Middle frontal gyrus (tissue), 1 donor: ENCODE measurements around the gene RHOB.
"Not testable (repeated sequence)": the region's sequence is repeated elsewhere in the genome, so short reads cannot be mapped to it uniquely, and the experiment has no call there.

Source experiments
- DNase-seq: peaks from one replicate; pipeline ENCODE4 v3.0.0-alpha.2; 2015; ENCODE audit warnings: low spot score; ENCODE audit errors: extremely low spot score

RHOB gene

DNA sequence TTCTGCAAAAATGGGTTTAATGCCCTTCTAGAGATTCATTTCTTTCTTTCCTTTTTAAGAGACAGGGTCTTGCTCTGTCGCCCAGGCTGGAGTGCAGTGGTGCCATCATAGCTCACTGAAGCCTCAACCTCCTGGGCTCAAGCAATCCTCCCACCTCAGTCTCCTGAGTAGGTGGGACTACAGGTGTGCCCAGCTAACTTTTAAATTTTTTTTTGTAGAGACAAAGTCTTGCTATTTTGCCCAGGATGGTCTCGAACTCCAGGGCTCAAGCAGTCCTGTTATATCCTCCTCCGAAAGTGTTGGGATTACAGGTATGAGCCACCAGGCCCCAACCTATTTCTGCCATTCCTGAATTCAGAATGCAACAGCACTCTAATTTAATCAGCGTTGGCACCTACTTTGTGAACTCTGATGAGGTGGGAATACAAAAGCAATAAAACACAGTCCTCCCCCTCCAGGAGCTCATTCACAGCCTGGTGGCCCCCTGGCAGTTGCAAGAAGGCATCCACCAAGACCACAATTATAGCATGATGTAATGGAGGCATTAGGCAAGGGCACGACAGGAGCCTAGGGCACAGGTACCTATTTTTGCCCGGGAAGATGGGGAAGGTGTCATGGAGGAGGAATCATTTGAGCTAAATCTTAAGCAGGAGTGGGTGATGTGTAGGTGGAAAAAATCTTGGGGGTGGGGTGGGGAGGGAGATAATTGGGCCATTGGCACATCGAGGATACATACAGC lies 5.1 kb downstream of the RHOB start:
- no peak for DNase-seq

DNA sequence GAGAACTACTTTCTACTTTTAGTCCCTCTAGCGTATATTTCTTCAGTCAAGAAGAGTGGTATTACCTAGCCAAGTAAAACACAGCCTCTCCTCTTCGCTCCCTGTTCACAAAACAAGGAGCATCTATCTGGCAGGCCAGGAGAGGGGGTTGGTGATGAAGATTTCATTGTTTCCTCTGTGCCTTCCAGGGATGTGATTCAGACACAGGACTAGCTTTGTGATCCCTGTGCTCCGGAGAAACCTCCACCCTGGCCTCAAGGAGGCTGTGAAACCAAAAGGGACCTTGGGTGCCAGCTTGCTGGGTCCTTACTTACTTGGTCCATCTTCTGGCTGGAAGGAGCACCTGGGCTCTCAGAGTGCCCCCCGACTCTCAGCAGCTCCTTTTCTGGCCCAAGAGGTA lies 5.7 kb downstream of the RHOB start:
- no peak for DNase-seq

DNA sequence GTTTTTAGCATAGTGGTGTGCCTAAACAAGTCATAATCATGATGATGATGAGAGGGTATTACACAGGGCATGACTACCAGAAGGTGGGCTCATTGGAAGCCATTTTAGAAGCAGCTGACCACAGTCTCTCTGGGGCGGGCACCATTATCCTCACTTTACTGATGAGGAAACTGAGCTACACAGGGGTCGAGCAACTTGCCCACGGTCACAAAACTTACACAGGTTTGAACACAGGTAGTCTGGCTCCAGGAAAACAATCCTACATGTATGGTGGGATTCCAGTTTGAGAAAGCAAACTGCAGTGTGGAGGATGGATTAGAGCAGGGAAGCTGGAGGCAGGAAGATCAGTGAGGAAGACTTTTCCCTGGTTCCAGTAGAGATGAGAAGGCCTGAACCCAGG lies 6.2 kb downstream of the RHOB start:
- no peak for DNase-seq

DNA sequence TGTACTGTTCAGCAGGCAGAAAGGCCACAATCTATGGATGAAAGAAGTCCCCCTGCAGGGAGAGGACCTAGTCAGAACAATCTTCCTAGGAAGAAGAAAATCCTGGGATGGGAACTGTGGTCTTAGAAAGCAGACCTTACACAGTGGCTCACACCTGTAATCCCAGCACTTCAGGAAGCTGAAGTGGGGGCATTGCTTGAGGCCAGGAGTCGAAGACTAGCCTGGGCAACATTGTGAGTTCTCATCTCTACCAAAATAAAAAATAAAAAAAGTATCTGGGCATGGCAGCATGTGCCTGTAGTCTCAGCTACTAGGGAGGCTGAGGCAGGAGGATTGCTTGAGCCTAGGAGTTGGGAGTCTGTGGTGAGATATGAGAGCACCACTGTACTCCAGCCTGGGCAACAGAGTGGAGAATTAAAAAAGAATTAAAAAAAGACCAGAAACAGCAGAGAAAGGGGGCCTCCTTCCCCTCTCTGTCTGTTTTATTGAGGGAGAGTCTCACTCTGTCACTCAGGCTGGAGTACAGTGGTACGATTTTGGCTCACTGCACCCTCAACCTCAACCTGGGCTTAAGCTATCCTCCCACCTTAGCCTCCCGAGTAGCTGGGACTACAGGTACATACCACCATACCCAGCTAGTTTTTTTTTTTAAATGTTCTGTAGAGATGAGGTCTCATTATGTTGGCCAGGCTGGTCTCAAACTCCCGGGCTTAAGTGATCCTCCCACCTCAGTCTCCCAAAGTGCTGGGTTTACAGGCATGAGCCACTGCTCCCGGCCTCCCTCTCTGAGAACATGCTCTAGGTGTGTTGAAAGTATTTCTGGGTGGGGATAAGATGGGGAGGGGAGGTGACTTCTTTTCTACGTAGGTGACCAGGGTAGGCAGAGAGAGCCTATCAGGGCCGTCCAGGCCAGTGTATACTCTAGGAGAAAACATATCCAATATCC lies 7.4 kb downstream of the RHOB start:
- DNase-seq = no peak

DNA sequence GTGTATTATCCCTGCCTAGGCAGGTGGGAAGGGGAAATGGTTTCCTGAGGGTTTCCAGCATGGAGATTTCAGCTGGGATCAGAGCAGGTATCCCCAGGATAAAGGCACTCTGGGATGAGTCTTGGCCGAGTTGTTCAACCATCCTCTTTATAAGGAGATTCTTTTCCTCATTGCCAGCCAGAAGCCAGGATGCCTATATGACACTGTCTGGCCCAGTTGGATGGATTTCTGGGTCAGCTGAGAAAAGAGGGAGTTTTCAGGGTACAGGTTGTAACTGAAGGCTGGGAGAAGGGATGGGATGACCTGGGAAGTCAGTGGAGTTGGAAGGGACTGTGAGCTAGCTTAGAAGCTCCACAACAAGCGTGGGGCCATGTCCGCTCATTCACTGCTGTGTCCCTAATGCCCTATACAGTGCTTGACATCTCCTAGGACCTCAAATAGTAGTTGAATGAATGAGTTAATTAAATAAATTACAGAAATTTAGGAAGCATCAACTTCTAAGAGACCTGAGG lies 8.3 kb downstream of the RHOB start:
- DNase-seq = no peak

DNA sequence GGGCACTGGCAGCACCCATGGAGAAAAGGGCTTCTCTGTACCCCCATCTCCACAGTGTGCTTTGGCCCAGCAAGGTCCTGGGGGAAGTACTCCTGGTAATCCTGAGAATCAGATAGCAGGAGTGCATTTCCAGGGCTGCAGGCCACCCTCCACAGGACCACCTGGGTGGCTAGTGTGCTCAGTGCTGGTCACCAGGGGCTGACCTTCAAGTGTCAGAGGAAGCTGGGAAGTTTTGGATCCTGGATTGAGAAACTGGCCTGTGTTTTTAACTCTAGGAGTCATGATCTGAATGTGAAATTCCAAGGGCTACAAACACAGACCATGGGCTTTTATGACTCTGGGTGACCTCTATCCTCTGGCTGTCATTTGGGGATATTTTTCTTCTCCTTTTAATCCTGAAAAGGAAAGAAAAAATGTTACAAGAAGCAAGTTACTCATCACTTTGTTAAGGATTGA lies 9.3 kb downstream of the RHOB start:
- DNase-seq = no peak

DNA sequence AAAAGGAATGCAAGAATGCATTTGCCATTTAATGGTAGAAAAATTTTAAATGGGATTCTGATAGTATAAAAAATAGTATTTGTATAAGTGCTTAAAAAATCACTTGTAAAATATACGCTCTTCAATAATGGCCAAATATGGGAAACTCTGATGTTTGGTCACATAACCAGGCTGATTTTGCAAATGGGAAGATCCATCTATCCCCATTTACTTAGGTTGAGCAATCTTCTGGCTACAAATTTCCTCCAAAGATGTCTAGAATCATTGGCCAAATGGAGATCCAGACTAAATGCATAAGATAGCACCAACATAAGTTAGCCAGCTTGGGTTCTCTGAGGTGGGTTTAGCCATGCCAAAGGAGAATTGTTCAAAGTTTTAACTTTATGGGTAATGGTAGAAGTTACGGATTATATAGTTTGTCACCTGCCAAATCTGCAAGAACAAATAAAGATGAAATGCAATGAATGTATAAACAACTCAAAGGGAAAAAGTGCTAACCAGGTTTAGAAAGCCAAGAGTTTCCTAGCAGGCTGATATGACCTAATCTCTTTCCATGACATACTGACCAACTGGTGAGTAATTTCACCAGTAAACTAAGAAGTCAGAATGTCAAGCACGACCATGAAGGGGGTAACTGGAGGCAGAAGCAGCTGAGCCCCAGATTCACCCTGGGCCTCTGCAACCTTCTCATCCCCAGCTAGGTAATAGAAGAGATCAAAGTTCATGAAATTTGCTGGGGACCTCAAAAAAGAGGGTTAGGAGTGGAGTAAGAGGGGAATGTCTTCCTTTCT lies 10.0 kb downstream of the RHOB start:
- DNase-seq = no peak

DNA sequence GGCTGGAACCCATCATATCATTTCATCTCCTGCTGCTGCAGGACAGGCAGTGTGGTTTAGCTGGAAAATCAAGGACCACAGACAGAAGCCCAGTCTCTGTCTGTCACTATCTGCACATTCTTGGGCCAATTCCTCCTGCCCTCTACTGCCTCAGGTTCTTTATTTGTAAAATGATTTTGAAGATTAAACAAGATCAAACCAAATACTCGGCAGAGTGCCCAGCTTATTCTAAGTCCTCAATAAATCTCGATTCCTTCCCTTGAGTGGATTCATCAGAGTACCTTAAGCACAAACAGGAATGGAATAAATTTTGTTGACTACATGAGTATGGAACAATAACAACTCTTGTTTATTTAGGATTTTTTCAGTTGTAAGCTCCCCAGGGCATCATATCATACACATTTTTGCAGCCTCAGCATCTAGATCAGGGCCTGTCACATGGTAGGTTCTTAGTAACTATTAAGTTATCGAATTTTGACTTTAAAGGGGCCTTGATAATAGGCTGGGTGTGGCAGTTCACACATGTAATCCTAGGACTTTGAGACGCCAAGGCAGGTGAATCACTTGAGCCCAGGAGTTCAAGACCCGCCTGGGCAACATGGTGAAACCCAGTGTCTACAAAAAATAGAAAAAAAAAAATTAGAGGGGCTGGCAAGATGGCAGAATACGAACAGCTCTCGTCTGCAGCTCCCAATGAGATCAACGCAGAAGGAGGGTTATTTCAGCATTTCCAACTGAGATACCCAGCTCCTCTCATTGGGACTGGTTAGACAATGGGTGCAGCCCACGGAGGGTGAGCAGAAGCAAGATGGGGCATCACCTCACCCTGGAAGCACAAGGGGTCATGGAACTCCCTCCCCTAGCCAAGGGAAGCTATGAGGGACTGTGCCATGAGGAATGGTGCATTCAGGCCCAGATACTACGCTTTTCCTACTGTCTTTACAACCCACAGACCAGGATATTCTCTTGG lies 11.1 kb downstream of the RHOB start:
- DNase-seq = no peak

DNA sequence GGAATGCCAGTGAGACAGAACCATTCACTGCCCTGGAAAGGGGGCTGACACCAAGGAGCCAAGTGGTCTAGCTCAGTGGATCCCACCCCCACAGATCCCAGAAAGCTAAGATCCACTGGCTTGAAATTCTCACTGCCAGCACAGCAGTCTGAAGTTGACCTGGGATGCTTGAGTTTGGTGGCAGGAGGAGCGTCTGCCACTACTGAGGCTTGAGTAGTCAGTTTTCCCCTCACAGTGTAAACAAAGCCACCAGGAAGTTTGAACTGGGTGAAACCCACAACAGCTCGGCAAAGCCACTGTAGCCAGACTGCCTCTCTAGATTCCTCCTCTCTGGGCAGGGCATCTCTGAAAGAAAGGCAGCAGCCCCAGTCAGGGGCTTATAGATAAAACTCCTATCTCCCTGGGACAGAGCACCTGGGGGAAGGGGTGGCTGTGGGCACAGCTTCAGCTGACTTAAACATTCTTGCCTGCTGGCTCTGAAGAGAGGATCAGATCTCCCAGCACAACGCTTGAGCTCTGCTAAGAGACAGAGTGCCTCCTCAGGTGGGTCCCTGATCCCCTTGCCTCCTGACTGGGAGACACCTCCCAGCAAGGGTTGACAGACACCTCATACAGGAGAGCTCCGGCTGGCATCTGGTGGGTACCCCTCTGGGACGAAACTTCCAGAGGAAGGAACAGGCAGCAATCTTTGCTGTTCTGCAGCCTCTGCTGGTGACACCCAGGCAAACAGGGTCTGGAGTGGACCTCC lies 12.0 kb downstream of the RHOB start:
- not testable (repeated sequence) for DNase-seq

DNA sequence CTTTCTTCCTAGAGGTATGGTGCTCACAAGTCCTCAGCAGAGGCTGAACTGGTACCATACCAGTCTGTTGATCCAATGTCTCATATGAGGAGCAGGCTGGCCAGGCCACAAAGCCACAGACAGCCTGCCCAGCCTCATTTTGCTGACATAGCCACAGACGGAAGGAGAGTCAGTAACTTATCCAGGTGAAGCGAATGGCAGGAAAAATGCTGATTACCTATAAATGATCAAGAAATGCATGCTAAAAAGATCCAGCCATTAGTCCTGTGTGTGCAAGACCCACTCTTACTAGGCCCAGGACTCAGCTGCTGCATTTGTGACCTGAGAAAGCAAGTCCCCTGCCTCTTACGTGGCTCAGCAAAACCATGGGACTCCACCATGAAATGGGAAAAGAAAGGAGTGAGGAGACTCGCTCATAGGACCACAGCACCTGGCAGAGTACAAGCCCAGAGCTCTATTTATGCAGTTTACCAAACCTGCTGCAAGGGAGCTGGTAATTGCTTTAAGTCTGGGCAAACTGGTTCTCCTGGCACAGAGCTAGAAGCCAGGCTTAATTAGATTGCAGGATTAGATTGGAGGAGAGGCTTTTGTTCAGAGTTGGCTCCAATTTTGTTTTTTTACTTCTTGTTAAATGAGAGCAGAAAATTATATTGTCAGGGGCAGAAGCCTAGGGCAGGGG lies 19.0 kb downstream of the RHOB start:
- no peak for DNase-seq

DNA sequence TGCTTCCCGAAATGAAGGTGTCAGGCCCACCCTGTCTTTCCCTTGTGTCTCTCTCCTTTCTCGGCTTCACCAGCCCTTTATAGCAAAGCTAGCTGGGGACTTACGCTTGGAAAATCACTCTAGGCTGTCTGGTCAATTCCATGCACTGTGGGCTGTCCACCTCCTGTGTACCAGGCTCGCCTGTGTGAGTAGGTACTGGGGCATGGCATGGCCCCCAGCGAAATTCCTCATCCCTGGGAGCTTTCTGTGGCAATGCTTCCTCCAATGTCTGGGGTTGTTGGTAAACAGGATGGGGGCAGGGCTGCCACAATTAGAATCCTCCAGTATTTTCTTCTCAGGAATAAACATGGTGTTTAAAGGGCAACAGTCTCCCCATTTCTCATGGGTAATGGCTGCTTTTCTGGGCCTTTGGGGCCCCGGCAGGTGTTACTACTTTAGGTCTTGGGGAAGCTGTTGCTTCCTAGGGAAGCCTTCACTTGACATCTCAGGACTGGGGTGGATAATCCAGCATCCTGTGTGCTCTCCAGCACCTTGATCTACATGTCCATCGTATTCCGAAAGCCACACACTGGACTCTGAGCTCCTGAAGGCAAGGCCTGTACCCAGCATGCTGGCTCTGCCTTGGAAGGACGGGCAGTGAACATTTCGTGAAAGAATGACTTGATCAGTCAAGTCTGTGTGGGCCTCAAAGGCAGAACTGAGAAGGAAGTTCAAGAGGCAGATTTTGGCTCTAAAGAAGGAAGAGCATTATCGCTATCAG lies 21.1 kb downstream of the RHOB start:
- no peak for DNase-seq

DNA sequence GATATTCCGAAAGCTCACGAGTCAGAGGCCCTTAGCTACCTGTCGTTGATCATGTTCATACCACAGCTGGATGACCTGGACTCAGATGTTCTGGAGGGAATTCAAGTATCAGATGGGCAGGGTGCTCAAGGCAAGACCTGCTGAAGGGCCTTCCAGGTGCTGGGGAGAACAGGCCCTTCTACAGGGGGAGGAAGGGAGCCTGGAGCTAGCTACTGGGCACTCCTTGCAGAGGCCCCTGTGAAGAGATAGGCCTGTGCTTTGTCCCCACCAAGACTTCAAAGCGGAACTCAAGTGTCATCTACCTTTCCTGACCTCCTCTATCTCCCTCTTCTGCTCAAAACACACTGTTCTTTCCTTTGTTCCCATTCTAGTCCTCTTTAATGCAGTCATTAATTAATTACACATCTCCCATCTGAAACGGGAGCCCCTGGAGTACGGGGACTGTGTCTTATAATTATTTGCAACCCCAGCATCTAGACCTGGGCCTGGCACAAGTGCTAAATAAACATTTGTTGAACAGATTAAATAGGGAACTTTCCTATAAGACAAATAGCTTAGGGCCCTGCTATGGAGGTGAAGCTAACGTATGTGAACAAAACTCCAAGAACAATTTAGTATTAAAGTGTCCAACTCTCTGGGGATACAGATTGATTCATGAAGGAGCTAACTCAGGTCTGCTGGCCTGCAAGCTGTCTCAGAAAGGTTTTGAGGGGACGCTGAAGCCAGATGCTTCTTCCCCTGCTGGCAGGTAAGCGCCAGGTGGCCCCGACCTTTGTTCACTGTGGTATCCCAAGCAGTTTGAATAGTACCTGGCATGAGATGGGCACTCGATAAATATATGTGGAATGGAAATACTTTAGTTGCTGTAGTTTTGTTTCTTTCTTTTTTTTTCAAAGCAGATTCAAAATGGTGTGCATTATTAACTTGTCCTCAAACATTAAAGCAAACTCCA lies 22.0 kb downstream of the RHOB start:
- DNase-seq = no peak

DNA sequence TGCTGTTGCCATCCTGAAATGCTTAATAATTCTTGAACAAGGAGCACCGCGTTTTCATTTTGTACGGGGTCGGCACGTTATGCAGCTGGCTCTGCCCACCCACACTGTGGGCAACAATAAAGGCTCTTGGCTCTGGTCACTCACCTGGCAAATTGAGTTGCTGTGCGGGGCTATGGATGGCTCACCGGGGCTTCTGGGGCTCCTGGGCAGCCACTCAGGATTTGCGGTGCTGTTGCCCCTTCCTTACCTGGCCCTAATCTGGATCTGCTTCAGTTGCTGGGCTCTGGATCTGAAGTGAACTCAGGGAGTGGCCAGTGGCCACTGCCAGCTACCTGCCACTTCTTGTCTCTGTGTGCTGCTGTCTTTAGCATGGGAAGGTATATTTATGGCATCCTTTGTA lies 22.7 kb downstream of the RHOB start:
- DNase-seq = no peak

DNA sequence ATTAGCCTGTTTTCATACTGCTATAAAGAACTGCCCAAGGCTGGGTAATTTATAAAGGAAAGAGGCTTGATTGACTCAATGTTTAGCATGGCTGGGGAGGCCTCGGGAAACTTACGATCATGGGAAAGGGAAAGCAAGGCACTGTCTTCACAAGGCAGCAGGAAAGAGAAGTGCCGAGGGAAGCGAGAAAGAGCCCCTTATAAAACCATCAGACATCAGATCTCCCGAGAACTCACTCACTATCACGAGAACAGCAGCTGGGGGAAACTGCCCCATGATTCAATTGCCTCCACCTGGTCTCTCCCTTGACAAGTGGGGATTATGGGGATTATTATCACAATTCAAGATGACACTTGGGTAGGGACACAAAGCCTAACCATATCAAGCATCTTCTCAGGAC lies 23.3 kb downstream of the RHOB start:
- no peak for DNase-seq

DNA sequence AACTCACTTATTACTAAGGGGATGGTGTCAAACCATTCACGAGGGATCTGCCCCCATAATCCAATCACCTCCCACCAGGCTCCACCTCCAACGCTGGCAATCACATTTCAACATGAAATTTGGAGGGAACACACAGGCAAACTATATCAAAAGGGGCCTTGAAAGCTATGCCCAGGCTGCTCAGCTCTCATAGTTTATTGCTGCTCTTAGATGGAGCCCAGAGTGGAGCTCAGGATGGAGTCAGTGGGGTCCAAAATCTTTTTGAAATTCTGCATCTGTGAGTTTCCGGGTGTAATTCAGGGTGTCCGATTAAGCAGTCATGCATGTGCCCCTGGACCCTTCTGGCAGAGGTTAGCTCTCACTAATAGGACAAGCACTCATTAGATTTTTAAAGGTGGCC lies 24.3 kb downstream of the RHOB start:
- no peak for DNase-seq

DNA sequence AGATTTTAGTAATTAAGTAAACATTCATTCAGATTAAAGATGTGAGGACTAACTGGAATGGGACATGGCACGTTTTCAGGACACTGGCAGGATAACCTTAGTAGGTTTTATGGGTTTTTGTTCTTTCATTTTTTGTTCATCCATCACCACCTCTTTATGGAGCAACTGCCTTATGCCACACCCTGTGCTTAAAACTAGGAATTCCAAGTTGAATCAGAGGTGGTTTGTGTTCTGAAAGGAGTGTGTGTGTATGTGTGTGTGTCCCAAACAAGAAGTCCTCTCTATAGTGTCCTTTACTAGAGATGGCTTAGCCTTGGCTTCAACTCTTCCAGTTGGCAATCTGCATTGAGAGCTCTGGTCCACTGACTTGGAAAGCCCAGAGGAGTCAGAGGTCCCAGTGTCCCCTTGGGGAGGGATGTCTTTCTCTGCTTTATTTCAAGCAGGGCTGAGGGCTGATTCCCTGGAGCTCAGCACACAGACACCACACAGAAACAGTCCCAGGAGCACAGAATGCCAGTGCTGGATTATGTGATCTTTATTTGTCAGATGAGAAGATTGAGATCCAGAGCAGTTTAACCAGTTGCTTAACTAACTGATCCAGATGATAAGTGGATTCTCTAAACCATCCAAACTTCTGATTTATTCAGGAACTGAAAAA lies 25.2 kb downstream of the RHOB start:
- no peak for DNase-seq

DNA sequence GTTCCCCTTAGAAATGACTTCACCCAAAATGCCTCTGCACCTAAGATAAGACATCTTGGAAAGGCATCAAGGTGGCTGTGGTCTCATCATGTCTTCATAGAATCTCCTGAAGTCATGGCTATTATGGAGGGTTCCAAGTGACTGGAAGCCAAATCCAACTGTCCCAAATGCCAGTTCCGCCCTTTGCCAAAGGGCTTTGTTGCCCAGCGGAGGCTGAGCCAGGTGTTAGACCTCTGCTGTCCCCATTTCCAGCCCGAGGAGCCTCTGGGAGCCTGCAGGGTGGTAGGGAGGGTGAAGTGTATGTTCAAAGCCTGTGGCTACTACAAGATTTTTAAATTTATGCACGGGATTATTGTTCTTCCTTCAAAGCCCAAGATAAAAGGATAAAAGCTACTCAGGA lies 25.7 kb downstream of the RHOB start:
- DNase-seq = no peak
